Measurements from ENCODE around the gene SPNS3.

Gene SPNS3

DNA sequence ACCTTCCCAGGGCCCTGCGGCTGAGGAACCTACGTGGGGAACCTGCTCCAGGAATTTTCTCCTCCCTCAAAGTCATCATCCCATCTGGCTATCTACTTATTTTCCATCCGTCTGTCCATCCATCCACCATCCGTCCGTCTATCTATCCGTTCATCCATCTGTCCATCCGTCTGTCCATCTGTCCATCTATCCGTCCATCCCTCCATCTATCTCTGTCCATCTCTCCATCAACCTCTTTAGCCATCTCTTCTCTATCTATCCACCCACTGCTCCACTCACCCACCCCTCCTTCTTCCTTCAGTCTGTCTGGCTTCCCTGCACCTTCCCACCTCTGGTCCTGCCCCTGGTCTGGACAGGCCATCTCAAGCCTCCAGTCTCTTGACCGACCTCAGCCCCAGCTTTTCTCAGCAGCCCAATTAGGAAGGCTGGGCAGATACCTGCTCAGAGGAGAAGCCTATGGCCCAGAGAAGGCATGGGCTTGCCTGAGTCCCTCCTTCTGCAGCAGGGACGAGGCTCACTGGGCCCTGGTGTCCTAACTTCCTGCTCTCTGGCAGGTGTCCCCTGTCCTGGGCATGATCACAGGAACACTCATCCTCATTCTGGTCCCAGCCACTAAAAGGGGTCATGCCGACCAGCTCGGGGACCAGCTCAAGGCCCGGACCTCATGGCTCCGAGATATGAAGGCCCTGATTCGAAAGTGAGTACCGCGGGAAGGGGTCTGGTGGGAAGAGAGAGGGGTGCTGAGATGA, 98.4 kb downstream of the SPNS3 start:
- DNase-seq = no peak

DNA sequence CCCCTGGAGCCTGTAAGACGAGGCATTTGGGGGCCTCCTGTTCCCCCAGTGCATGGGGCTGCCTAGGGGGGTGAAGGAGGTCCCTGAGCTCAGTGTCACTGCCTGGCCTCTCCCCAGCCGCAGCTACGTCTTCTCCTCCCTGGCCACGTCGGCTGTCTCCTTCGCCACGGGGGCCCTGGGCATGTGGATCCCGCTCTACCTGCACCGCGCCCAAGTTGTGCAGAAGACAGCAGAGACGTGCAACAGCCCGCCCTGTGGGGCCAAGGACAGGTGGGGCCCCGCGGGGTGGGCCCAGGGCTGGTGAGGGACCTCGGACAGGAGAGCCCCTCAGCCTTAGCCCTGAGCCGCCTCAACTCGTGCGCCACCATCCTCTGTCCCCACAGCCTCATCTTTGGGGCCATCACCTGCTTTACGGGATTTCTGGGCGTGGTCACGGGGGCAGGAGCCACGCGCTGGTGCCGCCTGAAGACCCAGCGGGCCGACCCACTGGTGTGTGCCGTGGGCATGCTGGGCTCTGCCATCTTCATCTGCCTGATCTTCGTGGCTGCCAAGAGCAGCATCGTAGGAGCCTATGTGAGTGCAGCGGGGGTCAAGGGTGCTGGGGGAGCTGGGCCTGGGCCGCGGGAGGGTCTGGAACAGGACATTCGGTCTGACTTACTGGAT, 99.3 kb downstream of the SPNS3 start:
- no peak for DNase-seq

DNA sequence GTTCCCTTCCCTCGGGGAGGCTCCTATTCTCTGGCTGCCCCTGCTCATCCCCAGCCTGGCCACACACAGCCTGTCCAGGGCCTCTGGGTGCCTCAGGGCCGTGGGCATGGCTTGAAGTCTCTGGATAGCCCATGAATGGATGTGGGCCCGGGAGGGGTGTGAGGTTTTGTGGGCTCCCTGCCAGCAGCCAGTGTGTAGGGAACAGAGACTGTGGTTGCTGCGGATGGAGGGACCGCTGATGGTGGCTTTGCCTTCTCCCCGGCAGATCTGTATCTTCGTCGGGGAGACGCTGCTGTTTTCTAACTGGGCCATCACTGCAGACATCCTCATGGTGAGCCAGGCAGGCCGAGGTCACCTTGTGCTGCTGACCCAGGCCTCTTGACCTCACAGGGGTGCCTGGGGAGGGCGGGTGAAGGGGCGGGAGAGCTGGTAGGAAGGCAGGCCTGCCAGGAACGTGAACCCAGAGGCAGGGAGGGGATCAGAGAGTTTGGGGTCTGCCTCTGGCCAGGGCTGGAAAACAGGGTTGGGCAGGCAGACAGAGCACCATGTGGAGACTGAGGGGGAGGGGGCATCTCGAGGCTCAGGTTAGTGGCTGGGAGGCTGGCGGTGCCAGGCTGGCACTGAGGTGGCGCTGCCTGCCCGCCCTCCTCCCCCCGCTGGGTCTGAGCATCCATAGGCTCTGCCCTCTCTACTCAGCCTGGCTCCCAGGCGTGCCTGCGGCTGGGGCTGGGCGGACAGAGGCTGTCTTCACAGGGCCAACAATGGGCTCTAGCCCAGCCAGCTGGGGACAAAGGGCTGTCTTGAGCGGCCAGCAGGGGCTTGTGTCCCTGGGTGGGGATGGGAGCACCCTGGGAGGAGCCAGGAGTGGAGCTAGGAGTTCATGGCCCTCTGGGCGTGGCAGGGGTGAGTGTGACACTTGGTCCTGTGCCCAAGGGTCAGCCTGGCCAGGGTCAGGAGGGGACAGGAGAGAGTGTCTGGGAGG, 100.1 kb downstream of the SPNS3 start:
- peak in 12 of 14 donors; percentile 35 to 94 (median 84) for DNase-seq

DNA sequence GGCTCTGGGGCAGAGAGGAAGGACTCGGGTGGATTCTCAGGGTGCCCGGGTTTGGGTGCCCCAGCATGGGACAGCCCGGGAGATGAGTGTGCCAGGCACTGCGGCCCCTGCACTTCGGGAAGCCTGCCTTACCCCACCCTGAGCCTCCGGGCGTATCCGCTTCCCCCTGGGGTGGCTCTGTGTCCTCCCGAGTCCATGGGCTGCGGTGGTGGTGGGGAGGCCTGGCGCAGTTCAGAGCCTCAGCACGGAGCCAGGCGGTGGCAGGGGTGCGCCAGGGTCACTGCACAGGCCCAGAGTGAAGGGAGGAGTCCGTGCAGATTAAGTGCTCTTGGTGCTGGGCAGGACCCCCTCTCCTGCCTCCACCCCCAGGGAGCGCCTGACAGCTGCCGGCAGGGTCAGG, 100.8 kb downstream of the SPNS3 start:
- peak in 1 of 14 donors; percentile 69 for DNase-seq

DNA sequence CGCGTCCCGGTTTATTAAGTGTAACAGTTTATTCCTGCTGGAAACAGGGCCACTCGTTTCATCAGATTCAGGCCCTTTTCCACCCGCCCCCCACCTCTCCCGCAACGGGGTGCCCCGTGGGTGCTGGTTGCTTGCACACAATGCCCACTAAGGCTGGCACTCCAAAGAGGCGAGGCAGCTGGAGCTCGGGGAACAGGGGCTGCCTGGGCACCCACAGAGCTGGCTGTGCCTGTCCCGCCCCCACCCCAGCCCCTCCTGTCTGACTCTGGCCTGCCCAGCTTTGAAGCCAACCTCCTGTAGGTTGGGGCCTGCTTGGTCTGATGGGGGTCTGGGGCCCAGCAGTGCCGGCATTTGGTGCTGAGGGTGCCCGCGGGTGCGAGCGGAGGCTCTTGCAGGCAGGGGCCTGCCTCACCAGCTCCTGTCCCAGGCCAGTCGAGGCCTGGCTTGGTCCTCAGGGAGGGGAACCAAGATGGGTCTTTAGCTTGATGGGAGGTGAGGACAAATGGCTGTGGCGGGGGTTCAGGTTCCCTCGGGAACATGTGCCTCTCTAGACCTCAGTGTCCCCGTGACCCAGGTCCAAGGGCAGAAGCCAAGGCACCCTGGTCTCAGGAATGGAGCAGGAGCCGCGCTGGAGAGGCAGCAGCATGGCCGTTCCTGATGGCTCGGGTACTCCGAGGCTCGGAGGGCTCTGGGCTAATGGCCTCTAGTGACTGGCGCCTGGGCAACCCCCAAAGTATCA, 101.4 kb downstream of the SPNS3 start:
- DNase-seq = peak in 7 of 14 donors; percentile 16 to 67 (median 45)

DNA sequence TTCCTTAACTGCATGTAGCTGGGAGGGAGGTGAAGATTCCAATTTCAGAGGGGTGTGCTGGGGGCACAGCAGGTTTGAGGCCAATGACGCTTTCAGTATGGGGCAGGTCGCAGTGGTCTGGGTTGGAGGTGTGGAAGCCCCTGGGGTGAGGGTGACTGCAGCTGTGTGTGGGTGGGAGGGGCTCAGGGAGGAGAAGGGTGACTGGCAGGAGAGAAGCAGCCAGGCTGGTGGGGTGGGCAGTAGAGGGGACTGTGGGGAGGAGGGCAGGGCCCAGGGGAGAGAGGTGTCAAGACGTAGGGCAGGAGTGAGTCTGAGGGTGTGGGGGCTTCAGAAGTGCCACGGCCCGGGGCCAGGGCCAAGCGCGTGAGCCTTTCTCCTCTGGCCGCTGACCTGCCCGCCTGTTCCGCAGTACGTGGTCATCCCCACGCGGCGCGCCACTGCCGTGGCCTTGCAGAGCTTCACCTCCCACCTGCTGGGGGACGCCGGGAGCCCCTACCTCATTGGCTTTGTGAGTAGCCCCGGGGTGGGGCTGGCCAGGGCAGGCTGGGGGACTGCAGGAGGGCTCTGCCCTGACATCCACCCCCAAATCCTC, 102.0 kb downstream of the SPNS3 start:
- DNase-seq = peak in 1 of 14 donors; percentile 48

DNA sequence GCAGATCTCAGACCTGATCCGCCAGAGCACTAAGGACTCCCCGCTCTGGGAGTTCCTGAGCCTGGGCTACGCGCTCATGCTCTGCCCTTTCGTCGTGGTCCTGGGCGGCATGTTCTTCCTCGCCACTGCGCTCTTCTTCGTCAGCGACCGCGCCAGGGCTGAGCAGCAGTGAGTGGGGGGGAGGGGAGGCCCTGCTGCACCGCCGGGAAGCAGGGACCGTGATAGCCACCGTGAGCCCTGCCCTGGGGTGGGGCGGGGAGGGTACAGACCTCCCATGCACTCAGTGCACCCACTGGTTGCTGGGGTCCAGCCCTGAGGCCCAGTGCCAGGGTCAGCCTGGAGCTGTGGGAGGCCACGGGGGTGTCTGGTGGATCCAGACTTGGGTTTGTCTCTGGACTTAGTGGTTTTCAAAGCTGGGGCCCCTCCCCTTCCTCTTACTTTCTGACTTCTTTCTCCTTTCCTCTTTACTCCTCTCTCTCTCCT, 102.6 kb downstream of the SPNS3 start:
- peak in 7 of 14 donors; percentile 29 to 78 (median 47) for DNase-seq

DNA sequence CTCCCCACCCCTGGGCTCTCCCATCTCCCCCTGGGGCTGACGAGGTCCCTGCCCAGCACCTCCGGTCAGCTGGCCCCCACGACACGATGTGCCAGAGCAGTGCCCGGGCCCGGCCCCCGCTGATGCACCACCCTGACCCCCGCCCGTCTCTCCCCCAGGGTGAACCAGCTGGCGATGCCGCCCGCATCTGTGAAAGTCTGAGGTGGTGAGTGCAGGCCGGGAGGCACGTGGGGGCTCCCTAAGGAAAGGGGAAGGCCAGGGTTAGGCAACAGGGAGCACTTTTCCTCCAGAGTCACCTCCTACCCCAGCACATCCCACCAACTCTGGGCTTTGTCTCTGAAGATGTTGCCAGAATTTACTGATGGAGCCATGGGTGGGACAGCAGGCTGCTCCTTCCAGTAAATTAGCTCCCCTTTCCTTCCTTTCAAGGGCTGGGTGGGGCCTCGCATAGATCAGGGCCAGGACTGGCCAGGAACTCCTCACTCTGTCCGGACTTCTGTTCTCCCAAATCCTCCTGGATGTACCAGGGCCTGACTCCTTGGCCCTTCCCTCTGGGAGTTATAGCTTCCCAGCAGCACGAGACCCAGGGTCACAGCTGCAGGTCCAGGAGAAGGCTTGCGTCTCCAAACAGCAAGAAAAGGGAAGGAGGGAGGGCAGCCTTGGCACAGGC, 103.1 kb downstream of the SPNS3 start:
- DNase-seq = peak in 4 of 14 donors; percentile 43 to 70 (median 56)
